Sigmoid colon (tissue), 4 donors: Measurements from ENCODE around the gene ISX.

ENCODE experiments used
- EP300 ChIP-seq, 4 donors: sonication (generic); formaldehyde crosslinking; IDR thresholded peaks; one replicate each; pipeline ENCODE4 v1.6.1; 2017; ENCODE audit warnings: antibody characterized with exemption in 4 of 4
- POLR2A ChIP-seq, 2 donors: fragments of 450-650 bp; IDR thresholded peaks; one replicate each; pipeline ENCODE4 v1.6.1; 2016; ENCODE audit warnings: antibody characterized with exemption in 2 of 2, mild to moderate bottlenecking in 2 of 2, moderate library complexity in 2 of 2
- POLR2AphosphoS5 ChIP-seq, 4 donors: sonication (generic); formaldehyde crosslinking; IDR thresholded peaks; one replicate each; pipeline ENCODE4 v1.6.1; 2017; ENCODE audit warnings: antibody characterized with exemption in 4 of 4
- TF ChIP-seq, protein P1 (sequence below), 4 experiments: fragments of 450-650 bp in 3 of 4; fragments of 200-600 bp in 1 of 4; IDR thresholded peaks; one replicate each; pipeline ENCODE4 v1.5.1; 2016 to 2019; ENCODE audit warnings: antibody characterized with exemption in 4 of 4, mild to moderate bottlenecking in 3 of 4, moderate library complexity in 2 of 4

DNA sequence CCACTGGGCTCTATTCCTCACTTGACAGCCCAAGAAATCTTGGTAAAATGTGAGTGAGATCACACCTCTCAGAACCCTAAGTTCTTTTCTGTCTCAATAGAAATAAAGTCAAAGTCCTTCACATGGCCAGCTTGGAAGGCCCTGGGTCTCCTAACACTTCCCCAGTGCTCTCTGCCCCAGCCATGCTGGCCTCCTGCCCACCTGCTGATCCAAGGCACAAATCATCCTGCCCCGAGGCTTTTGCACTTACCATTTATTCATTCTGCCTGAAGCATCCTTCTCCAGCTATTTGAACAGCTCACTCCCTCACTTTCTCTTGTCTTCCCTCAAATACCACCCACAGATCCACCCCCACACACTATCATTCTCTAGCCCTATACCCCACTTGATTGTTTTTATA, 26.4 kb downstream of the ISX start:
- TF ChIP-seq POLR2A (IDR thresholded peaks at IDR 0.05) (no peak), EP300 (IDR thresholded peaks at IDR 0.05) (no peak), POLR2AphosphoS5 (IDR thresholded peaks at IDR 0.05) (no peak)
- TF ChIP-seq, protein P1, sequence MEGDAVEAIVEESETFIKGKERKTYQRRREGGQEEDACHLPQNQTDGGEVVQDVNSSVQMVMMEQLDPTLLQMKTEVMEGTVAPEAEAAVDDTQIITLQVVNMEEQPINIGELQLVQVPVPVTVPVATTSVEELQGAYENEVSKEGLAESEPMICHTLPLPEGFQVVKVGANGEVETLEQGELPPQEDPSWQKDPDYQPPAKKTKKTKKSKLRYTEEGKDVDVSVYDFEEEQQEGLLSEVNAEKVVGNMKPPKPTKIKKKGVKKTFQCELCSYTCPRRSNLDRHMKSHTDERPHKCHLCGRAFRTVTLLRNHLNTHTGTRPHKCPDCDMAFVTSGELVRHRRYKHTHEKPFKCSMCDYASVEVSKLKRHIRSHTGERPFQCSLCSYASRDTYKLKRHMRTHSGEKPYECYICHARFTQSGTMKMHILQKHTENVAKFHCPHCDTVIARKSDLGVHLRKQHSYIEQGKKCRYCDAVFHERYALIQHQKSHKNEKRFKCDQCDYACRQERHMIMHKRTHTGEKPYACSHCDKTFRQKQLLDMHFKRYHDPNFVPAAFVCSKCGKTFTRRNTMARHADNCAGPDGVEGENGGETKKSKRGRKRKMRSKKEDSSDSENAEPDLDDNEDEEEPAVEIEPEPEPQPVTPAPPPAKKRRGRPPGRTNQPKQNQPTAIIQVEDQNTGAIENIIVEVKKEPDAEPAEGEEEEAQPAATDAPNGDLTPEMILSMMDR (IDR thresholded peaks at IDR 0.05), result no peak
